Body of pancreas (tissue), 4 donors: Measurements from ENCODE around the gene HBA2. TPM values are rescaled to one million over a fixed set of nuclear protein-coding genes. Genes with fewer than 3 reads are reported as not detected.

ENCODE experiments used
- ATAC-seq: fragments of 150-250 bp; one replicate; pipeline ENCODE4 v1.9.1; 2016
- DNase-seq, 4 donors: peaks; one replicate each; pipeline ENCODE4 v3.0.0-alpha.2; 2019
- H3K27ac ChIP-seq, 4 donors: fragments of 200-600 bp; sonication (generic); 1 replicate in 3 of 4; 2 replicates in 1 of 4; pipeline versions ENCODE4 v1.5.1 to v1.6.1; 2016 to 2019; ENCODE audit warnings: mild to moderate bottlenecking in 1 of 4, mixed read lengths in 1 of 4, moderate library complexity in 1 of 4
- H3K27me3 ChIP-seq, 2 donors: fragments of 200-600 bp; sonication (generic); one replicate each; pipeline ENCODE4 v1.6.0; 2016; ENCODE audit warnings: mild to moderate bottlenecking in 1 of 2
- H3K36me3 ChIP-seq, 2 donors: fragments of 200-600 bp; sonication (generic); replicated peaks in 1 of 2; 2 replicates each; pipeline ENCODE4 v1.5.1; 2016; ENCODE audit warnings: low read depth in 2 of 2; ENCODE audit not compliant: insufficient read depth in 1 of 2
- H3K4me1 ChIP-seq: fragments of 200-600 bp; sonication (generic); one replicate; pipeline ENCODE4 v1.6.0; 2016
- H3K4me3 ChIP-seq, 2 donors: fragments of 200-600 bp; sonication (generic); 1 replicate in 1 of 2; 2 replicates in 1 of 2; pipeline ENCODE4 v1.5.1; 2016 to 2019
- H3K9me3 ChIP-seq, 3 donors: fragments of 200-600 bp; sonication (generic); 1 replicate in 2 of 3; 2 replicates in 1 of 3; pipeline ENCODE4 v1.5.1; 2016
- POLR2A ChIP-seq, 3 donors: fragments of 450-650 bp; IDR thresholded peaks; one replicate each; pipeline ENCODE4 v1.6.1; 2016; ENCODE audit warnings: antibody characterized with exemption in 3 of 3, mild to moderate bottlenecking in 2 of 3
- WGBS, 2 donors: methylation state at CpG; one replicate each; pipeline ENCODE4 v1.1.5; 2017; 5-methylcytosine and 5-hydroxymethylcytosine counted together
- intact Hi-C: fragments of 100-400 bp; cut with DNase I; formaldehyde crosslinking; loops from one replicate; pipeline ENCODE4 v1.15.1; 2023
- total RNA-seq, 2 donors: library from RNA; depleted of rRNA; stranded (reverse); fragments of >200 nt; gene quantifications; one replicate each; pipeline ENCODE4 v1.1.0, GENCODE V29; 2016
- TF ChIP-seq, protein P1 (sequence below), 7 experiments: fragments of 450-650 bp in 4 of 7; fragments of 200-600 bp in 3 of 7; sonication (generic) in 3 of 7; IDR thresholded peaks; one replicate each; pipeline ENCODE4 v1.5.1; 2016 to 2019; ENCODE audit warnings: antibody characterized with exemption in 7 of 7

Gene HBA2
- total RNA-seq, 2 donors from 2014 or later: 6.0 to 23.4 TPM

DNA sequence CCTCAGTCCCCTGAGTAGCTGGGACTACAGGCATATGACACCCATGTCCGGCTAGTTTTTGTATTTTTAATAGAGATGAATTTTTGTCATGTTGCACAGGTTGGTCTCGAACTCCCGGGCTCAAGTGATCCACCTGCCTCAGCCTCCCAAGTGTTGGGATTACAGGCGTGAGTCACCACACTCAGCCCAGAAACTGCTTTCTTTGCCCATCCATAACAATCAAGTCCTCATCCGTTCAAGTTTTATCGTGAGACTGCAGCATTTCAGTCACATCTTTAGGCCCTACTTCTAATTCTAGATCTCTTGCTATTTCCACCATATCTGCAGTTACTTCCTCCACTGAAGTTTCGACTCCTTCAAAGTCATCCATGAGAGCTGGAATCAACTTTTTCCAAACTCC lies 40.6 kb upstream of the HBA2 start:
- Histone ChIP-seq H3K4me1 (peaks cover 2% of the 10 kb centered on the region), H3K27ac (no peak overlapping the region), H3K27me3 (no peaks in the 10 kb centered on the region), H3K4me3 (no peak overlapping the region), H3K9me3 (no peaks in the 10 kb centered on the region), H3K36me3 (no peaks in the 10 kb centered on the region)
- intact Hi-C loops: no loop called here
- DNase-seq: no peak
- no peak for TF ChIP-seq POLR2A (IDR thresholded peaks at IDR 0.05)
- TF ChIP-seq, protein P1, sequence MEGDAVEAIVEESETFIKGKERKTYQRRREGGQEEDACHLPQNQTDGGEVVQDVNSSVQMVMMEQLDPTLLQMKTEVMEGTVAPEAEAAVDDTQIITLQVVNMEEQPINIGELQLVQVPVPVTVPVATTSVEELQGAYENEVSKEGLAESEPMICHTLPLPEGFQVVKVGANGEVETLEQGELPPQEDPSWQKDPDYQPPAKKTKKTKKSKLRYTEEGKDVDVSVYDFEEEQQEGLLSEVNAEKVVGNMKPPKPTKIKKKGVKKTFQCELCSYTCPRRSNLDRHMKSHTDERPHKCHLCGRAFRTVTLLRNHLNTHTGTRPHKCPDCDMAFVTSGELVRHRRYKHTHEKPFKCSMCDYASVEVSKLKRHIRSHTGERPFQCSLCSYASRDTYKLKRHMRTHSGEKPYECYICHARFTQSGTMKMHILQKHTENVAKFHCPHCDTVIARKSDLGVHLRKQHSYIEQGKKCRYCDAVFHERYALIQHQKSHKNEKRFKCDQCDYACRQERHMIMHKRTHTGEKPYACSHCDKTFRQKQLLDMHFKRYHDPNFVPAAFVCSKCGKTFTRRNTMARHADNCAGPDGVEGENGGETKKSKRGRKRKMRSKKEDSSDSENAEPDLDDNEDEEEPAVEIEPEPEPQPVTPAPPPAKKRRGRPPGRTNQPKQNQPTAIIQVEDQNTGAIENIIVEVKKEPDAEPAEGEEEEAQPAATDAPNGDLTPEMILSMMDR (IDR thresholded peaks at IDR 0.05): no peak
- WGBS, 2 donors: 86 to 92% methylated on average over 7 of the region's 7 CpGs
- ATAC-seq: no peak

DNA sequence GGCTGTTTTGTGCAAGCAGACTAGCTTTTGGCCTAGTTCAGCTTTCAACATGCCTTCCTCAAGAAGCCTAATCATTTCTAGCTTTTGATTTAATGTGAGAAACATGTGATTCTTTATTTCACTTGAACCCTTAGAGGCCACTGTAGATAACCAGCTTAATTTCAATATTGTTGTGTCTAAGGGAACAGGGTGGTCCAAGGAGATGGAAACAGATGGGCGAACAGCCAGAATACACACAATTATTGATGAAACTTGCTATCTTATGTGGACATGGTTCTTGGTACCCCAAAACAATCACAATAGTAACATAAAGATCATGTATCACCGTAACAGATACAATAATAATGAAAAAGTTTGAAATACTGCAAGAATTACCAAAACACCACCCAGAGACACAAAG lies 39.0 kb upstream of the HBA2 start:
- Histone ChIP-seq H3K36me3 (no peaks in the 10 kb centered on the region), H3K27me3 (no peaks in the 10 kb centered on the region), H3K9me3 (no peaks in the 10 kb centered on the region), H3K27ac (no peak overlapping the region), H3K4me1 (peaks cover 7% of the 10 kb centered on the region), H3K4me3 (no peak overlapping the region)
- no peak for ATAC-seq
- no peak for DNase-seq
- intact Hi-C loops: no loop called here
- 80 to 89% methylated on average over 2 of the region's 2 CpGs for WGBS, 2 donors
- TF ChIP-seq, protein P1 (IDR thresholded peaks at IDR 0.05): no peak
- TF ChIP-seq POLR2A (IDR thresholded peaks at IDR 0.05): no peak

DNA sequence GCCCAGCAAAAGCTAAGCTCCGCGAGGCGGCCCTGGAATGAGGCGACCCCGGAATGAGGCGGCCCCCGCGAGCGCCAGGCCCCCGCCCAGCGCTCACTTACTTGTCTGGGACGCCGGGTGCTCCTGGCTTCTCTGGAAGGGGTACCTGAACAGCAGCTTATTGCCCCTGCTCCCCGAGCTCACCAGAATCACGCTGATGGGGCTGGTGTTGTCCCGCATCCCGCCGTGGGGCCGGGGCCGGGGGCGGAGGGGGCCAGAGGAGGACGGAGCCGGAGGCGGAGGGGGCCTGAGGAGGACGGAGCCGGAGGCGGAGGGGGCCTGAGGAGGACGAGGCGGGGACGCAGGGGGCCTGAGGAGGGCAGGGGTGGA lies 34.6 kb upstream of the HBA2 start:
- H3K36me3 ChIP-seq: no peaks in the 10 kb centered on the region
- H3K4me3 ChIP-seq: peak overlapping the region; percentile 23 to 81
- intact Hi-C loops: no loop called here
- H3K4me1 ChIP-seq: peaks cover 14% of the 10 kb centered on the region
- DNase-seq (peak in 3 of 4 donors; percentile 4 to 28 (median 11)), ATAC-seq (no peak)
- H3K9me3 ChIP-seq: no peaks in the 10 kb centered on the region
- 1% methylated on average over 17 to 19 of the region's 30 CpGs for WGBS, 2 donors
- H3K27me3 ChIP-seq: no peaks in the 10 kb centered on the region
- TF ChIP-seq, protein P1 (IDR thresholded peaks at IDR 0.05): no peak
- TF ChIP-seq POLR2A (IDR thresholded peaks at IDR 0.05): no peak
- peak overlapping the region in 3 of 4 donors; percentile 55 to 66 (median 65) for H3K27ac ChIP-seq

DNA sequence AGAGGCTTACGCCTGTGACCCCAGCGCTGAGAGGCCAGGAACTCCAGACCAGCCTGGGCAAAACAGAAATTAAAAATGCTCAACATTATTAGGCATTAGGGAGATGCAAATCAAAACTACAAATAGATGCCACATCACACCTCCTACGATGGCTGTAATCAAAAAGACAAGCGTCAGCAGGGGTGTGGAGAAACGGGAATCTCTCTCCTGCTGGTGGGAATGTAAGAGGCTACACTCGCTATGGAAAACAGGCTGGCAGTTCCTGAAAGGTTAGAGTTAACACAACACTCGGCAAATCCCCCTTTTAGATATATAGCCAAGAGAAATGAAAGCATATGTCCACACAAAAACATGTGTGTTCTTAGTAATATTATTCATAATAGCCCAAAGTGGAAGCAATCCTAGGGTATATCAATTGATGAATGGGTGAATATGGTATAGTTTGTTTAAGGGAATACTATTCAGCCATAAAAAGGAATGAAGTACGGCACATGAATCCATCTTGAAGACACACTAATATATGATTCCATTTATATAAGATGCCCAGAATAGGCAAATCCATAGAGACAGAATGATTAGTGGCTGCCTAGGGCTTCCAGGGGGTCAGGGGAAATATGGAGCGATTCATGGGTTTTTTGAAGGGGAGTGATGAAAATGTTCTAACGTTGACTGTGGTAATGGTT lies 32.4 kb upstream of the HBA2 start:
- no peak overlapping the region for H3K4me3 ChIP-seq
- H3K36me3 ChIP-seq: no peaks in the 10 kb centered on the region
- no peaks in the 10 kb centered on the region for H3K27me3 ChIP-seq
- intact Hi-C loops: no loop called here
- no peaks in the 10 kb centered on the region for H3K9me3 ChIP-seq
- WGBS, 2 donors: 67% methylated on average over 10 of the region's 10 CpGs
- DNase-seq (no peak), ATAC-seq (no peak)
- peaks cover 14% of the 10 kb centered on the region for H3K4me1 ChIP-seq
- no peak overlapping the region for H3K27ac ChIP-seq
- TF ChIP-seq POLR2A (IDR thresholded peaks at IDR 0.05): no peak
- TF ChIP-seq, protein P1 (IDR thresholded peaks at IDR 0.05): no peak

DNA sequence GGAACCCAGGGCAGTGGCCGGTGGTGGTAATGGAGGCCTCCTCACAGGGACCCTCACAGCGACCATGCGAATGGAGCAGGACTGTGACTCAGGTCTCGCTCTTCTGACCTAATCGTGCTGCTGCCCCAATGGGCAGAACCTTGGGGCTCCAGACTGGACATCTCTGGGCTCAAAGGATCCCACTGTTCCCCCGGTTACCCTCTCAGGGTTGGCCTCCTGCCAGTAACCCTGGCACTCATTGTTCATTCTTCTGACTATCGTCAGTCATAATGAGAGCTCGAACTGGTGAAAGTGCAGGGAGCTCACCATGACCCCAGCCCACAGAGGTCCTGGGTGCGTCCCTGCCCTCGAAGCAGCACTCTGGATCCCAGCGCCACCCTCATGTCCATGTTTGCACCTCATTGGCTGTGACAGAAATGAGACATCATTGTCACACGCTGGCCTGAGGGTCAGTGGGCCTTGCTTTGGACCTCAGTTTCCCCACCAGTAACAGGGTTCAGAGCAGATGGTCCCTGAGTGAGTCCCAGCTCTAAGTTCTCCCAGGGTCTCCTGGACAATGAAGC lies 30.2 kb upstream of the HBA2 start:
- 43 to 71% methylated on average over 2 to 12 of the region's 12 CpGs for WGBS, 2 donors
- no peak for TF ChIP-seq POLR2A (IDR thresholded peaks at IDR 0.05)
- TF ChIP-seq, protein P1 (IDR thresholded peaks at IDR 0.05): no peak

More for the DNA sequence above, 30.2 kb upstream of the HBA2 start:
- Histone ChIP-seq H3K9me3 (no peaks in the 10 kb centered on the region), H3K27me3 (no peaks in the 10 kb centered on the region), H3K4me1 (peaks cover 9% of the 10 kb centered on the region), H3K27ac (no peak overlapping the region), H3K4me3 (no peak overlapping the region), H3K36me3 (no peaks in the 10 kb centered on the region)
- intact Hi-C loops: no loop called here
- no peak for DNase-seq
- no peak for ATAC-seq
